Esophagus squamous epithelium (tissue), 4 donors: Measurements from ENCODE around the gene ATPAF1.

Source experiments
- POLR2A ChIP-seq, 4 donors: fragments of 450-650 bp; IDR thresholded peaks; one replicate each; pipeline ENCODE4 v1.6.1; 2017; ENCODE audit warnings: antibody characterized with exemption in 4 of 4, mild to moderate bottlenecking in 4 of 4, moderate library complexity in 3 of 4
- TF ChIP-seq, protein P1 (sequence below), 6 experiments: fragments of 450-650 bp in 4 of 6; fragments of 200-600 bp in 2 of 6; sonication (generic) in 2 of 6; IDR thresholded peaks; one replicate each; pipeline ENCODE4 v1.5.1; 2016 to 2019; ENCODE audit warnings: antibody characterized with exemption in 6 of 6, mild to moderate bottlenecking in 4 of 6, moderate library complexity in 4 of 6

DNA sequence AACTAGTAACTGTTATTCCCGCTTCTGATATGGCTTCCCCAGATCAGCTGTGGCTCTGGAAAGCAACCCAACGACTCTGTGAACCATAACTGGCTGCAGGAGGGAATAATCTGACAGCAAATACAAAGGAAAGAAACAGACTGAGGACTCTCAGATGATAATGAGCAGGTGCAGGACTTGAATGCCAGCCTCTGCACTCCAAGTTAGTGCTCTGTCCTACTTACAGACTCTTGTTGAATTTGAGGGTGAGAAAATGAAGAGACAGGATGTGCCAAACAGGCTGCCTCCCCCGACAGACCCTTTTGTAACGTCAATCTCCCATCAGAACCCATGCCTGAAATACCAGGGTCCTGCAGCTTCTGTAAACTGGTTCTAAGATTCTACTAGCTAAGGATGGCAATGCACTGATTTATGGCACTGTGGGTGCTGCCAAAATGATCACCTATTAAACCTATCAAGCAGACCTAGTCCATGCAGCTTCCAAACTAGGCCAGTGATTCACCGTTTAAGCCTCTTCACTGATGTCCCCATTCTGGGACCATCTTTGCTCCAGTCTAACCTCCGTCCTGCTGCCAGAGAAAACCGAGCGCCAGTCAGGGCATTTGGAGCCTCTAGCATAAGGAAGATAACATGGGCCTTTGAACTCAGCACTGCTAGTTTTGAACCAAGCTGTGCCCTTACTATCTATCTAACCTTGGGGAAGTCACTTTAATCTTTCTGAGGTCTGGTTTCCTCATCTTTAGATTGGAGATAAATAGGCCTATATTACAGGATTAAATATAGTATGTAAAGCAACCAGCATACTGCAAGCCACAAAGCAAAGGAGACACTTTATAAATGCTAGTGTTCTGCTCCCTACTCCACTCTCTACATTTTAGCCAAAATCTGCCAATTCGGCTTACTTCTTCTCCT, 68.8 kb downstream of the ATPAF1 start:
- TF ChIP-seq, protein P1, sequence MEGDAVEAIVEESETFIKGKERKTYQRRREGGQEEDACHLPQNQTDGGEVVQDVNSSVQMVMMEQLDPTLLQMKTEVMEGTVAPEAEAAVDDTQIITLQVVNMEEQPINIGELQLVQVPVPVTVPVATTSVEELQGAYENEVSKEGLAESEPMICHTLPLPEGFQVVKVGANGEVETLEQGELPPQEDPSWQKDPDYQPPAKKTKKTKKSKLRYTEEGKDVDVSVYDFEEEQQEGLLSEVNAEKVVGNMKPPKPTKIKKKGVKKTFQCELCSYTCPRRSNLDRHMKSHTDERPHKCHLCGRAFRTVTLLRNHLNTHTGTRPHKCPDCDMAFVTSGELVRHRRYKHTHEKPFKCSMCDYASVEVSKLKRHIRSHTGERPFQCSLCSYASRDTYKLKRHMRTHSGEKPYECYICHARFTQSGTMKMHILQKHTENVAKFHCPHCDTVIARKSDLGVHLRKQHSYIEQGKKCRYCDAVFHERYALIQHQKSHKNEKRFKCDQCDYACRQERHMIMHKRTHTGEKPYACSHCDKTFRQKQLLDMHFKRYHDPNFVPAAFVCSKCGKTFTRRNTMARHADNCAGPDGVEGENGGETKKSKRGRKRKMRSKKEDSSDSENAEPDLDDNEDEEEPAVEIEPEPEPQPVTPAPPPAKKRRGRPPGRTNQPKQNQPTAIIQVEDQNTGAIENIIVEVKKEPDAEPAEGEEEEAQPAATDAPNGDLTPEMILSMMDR (IDR thresholded peaks at IDR 0.05), result no peak
- no peak for TF ChIP-seq POLR2A (IDR thresholded peaks at IDR 0.05)
